Ectodermal cell (in vitro differentiated cells): Measurements from ENCODE around the gene MMGT1.
"Not testable (repeated sequence)": the region's sequence is repeated elsewhere in the genome, so short reads cannot be mapped to it uniquely, and the experiment has no call there.

Experiments used
- H3K27ac ChIP-seq: 2 replicates; pipeline ENCODE4 v1.7.0; 2013; ENCODE audit warnings: mild to moderate bottlenecking, low read depth, low read length; ENCODE audit not compliant: insufficient read depth, poor library complexity, severe bottlenecking
- H3K27me3 ChIP-seq: 2 replicates; pipeline ENCODE4 v1.7.0; 2013; ENCODE audit warnings: mild to moderate bottlenecking, low read length; ENCODE audit not compliant: insufficient read depth, control insufficient read depth, poor library complexity, severe bottlenecking
- H3K36me3 ChIP-seq: one replicate; pipeline ENCODE4 v1.7.0; 2013; ENCODE audit warnings: low read length; ENCODE audit not compliant: control insufficient read depth, insufficient read depth
- H3K4me1 ChIP-seq: one replicate; pipeline ENCODE4 v1.7.0; 2013; ENCODE audit warnings: low read length; ENCODE audit not compliant: control insufficient read depth, insufficient read depth
- H3K4me3 ChIP-seq: 2 replicates; pipeline ENCODE4 v1.7.0; 2013; ENCODE audit warnings: low read depth, low read length, control low read depth; ENCODE audit not compliant: insufficient read depth
- H3K9me3 ChIP-seq: 2 replicates; pipeline ENCODE4 v1.7.0; 2013; ENCODE audit warnings: mild to moderate bottlenecking, low read length, moderate library complexity; ENCODE audit not compliant: control insufficient read depth
- WGBS, 2 experiments: methylation state at CpG; one replicate each; pipeline ENCODE4 v1.1.7; 2013; ENCODE audit warnings: missing lambda C conversion rate in 2 of 2; 5-methylcytosine and 5-hydroxymethylcytosine counted together

Gene MMGT1

DNA sequence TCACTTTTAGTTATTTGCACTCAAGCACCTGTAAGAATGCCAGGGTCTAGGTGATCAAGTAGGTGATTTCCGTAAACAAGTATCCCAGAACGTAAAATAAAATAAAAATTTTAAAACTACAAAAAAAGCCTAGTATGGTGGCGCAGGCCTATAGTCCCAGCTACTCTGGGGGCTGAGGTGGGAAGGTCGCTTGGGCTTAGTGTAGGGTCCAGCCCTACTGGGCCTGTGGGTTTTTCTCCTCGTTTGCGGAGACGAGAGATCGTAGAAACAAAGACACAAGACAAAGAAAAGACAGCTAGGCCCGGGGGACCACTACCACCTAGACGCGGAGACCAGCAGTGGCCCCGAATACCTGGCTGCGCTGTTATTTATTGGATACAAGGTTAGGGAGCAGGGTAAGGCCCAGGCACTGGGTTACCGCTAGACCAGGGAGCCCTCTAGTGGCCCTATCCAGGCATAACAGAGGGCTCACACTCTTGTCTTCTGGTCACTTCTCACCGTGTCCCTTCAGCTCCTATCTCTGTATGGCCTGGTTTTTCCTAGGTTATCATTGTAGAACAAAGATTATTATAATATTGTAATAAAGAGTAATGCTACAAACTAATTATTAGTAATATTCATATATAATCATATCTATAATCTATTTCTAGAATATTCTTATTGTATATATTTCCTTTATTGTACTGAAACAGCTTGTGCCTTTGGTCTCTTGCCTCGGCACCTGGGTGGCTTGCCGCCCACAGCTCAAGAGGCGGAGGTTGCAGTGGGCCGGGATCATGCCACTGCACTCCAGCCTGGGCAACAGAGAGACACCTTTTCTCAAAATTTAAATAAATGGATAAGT, 41.9 kb downstream of the MMGT1 start:
- Histone ChIP-seq H3K36me3 (no peaks in the 10 kb centered on the region), H3K27ac (no peak overlapping the region), H3K9me3 (no peaks in the 10 kb centered on the region), H3K4me1 (no peaks in the 10 kb centered on the region), H3K4me3 (no peak overlapping the region), H3K27me3 (no peaks in the 10 kb centered on the region)
- WGBS, 2 experiments: 38 to 50% methylated on average over 13 to 17 of the region's 19 CpGs

DNA sequence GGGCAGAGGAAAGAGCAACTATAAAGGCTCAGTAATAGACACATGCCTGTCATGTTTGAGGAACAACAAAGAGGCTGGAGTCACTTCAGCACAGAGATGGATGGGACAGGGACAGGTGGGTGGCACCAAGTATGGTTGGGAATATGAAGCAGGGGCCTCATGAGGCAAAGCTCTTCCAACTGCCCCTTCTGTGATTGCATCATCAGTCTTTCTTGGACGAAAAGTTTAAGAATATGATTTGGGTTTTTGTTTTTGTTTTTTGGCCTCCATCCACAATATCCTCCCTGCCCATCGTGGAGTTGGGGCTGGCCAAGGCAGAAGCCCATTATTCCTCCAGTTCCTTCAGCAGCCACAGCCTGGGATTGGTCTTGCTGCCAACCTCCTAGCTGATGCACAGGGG, 45.9 kb downstream of the MMGT1 start:
- Histone ChIP-seq H3K4me1 (no peaks in the 10 kb centered on the region), H3K27me3 (no peaks in the 10 kb centered on the region), H3K4me3 (no peak overlapping the region), H3K36me3 (no peaks in the 10 kb centered on the region), H3K9me3 (no peaks in the 10 kb centered on the region), H3K27ac (no peak overlapping the region)
- WGBS, 2 experiments: 78% methylated on average over 1 to 2 of the region's 2 CpGs

DNA sequence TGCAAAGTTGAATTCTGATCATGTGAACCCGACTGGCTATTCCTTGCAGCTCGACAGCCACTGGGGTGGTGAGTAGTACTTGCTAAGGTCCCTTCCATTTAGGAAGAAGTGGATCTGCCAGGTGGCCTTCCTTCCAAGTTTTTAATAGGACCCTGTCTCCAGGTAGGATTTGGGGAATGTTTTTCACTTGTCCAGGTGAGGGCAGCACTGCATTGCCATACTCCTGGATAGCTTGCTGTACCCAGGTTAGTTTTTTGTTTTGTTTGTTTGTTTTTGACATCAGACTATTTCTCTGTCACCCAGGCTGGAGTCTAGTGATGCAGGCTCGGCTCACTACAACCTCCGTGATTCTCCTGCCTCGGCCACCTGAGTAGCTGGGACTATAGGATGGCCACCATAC, 50.4 kb downstream of the MMGT1 start:
- Histone ChIP-seq H3K4me1 (no peaks in the 10 kb centered on the region), H3K4me3 (no peak overlapping the region), H3K9me3 (no peaks in the 10 kb centered on the region), H3K27ac (no peak overlapping the region), H3K27me3 (no peaks in the 10 kb centered on the region), H3K36me3 (no peaks in the 10 kb centered on the region)
- 75 to 77% methylated on average over 5 of the region's 5 CpGs for WGBS, 2 experiments

GRCh38 chrX:135920516-135920915, 53.3 kb downstream of the MMGT1 start:
- H3K36me3 ChIP-seq, H3K27me3 ChIP-seq, H3K27ac ChIP-seq, H3K9me3 ChIP-seq, H3K4me3 ChIP-seq, H3K4me1 ChIP-seq: not testable (repeated sequence)
- WGBS, 2 experiments: no CpG with 5 or more reads among the region's 1 CpG

DNA sequence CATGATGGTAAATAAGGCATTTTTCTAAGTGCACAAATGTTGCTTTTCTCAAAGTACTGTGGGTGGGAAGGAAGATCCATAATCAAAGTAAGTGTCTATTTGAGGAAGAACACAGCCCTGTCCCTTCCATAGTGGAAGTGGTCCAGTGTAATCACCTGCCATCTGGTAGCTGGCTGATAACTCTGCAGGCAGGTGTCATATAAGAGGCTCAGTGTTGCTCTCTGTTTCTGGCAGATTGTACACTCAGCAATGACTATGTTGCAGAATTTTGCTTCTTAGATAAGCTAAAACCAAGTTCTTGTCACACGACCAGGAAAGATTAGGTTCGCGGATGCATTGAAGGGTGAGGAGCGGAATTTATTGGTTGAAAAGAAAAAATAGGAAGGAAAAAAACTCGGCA, 59.4 kb downstream of the MMGT1 start:
- Histone ChIP-seq H3K27ac (no peak overlapping the region), H3K36me3 (no peaks in the 10 kb centered on the region), H3K27me3 (no peaks in the 10 kb centered on the region), H3K4me1 (no peaks in the 10 kb centered on the region), H3K4me3 (no peak overlapping the region), H3K9me3 (no peaks in the 10 kb centered on the region)
- WGBS, 2 experiments: 90 to 97% methylated on average over 5 of the region's 5 CpGs
